GM19324 (cell line): ENCODE results near the gene EIF3M.

ENCODE experiments used
- ATAC-seq: cut with Tn5 transposase; IDR thresholded peaks from one replicate; pipeline ENCODE4 v1.9.1; 2021; ENCODE audit warnings: mild to moderate bottlenecking, moderate library complexity; ENCODE audit not compliant: unreplicated experiment, low FRiP score

The EIF3M gene

DNA sequence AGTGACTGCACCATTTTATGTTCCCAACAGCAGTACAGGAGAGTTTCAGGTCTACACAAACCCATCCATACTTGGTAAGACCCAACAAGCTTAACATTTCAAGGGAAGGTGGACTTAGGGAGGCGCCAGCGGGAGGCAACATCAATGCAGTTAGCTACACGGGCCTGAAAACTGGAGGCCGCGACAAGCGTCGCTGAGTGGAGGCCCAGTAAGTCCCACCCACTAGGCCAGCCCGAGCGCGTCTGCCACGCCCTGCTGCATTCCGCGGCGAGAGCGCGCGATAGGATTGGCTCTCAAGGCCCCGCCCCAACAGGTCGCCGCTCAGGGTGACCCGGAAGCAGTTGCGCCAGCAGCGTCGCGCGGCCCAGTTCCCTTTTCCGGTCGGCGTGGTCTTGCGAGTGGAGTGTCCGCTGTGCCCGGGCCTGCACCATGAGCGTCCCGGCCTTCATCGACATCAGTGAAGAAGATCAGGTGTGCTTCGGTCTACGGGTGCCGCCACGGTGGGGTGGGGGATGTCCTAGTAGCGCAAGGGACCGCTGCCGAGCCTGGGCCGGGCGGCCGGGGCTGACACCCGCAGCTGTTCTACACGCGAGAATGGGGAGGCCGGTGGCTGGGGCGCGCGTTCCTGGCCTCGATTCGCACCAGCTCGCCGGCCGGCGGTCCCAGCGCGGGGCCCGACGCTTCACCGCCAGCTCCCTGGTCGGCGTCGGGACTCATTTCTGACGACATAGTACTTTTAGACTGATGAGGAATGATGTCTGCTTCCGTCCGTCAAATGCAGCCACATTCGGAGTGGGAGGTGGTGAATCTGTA is at the start of gene EIF3M:
Gene EIF3M (plus strand): TSS at position 373 of the 813 bp plus-strand sequence. CDS start 57 bp downstream, at position 430.
- ATAC-seq, result peak; percentile 99

GRCh38 chr11:32538804-32539203 is 44.8 kb upstream of the EIF3M start:
- no peak for ATAC-seq

DNA sequence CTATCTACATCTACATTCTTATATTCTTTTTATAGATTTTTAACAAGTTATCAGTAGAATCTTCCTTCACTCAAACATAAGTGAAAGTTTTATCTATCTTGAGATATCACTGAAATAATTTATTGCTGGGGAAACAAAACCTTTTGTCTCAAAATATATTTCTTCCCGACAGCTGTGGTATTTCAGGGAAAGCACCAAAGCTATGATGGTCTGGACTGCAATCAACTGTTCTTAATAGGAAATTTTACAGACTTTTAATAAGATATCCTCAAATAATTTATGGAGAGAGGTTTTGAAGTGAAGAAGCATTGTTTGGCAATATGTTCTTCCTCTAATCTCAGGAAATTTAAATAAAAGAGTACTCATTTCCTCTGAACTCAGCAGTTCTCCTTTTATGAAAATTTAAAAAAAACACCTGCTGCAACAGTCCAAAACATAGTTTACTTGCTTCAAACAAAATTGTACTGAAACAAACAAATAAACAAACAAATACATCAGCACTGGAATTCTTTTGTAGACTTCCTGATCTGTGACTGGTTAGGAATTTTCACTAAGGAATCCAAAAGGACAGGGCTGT is 33.9 kb upstream of the EIF3M start:
- ATAC-seq, result no peak

- ATAC-seq, result no peak
These were observed 33.4 kb upstream of the EIF3M start for GRCh38 chr11:32550207-32550606.

- no peak for ATAC-seq
These were observed 28.5 kb upstream of the EIF3M start for GRCh38 chr11:32555091-32555490.

DNA sequence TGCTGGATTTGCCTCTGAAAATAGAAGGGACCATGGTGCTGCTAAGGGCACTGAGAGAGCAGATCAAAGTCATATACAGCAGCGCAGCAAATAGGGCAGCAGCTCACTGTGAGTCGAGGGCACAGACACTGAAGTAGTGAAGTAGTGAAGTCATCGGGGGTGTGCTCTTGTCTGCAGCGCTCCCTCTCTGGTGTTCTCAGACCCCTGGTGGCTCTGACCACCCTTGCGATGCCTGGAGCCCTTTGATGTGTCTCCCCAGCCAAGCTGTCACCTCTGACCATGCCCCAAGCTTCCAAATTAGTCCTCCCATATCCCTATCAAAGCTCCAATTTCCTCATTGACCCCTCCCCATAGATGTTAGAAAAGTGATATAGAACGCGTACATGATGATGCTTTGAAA is 27.7 kb upstream of the EIF3M start:
- no peak for ATAC-seq

GRCh38 chr11:32561835-32562234 is 21.8 kb upstream of the EIF3M start:
- no peak for ATAC-seq

GRCh38 chr11:32562839-32563599 is 20.6 kb upstream of the EIF3M start:
- ATAC-seq, result no peak

DNA sequence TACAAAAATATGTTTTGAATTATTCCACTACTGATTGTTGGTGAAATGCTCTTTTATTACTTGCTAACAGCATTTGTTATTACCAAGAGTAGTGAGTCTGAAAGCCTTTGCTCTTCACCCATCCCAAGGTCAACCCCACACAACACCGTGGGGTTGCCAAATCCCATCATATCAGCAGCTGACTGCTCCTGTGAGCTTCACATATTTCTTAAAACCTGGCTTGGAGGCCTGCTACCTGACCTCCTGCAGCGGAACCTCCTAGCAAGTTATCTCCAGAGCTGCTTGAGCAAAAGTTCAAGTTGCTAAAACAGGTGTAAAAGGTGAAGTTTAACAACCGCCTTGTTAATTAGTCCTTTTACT is 20.1 kb upstream of the EIF3M start:
- no peak for ATAC-seq

DNA sequence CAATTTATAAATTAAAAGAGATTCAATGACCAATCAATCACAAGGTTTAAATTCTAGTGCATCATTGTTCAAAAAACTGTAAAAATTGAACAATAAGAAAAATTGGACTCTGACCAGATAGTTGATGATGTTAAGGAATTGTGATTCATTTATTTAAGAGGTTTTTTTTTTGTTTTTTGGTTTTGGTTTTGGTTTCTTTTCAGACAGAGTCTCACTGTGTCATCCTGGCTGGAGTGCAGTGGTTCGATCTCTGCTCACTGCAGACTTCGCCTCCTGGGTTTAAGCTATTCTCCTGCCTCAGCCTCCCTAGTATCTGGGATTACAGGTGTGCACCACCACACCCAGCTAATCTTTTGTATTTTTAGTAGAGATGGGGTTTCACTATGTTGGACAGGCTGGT is 17.1 kb upstream of the EIF3M start:
- no peak for ATAC-seq

- no peak for ATAC-seq
These were observed 16.5 kb upstream of the EIF3M start for GRCh38 chr11:32567154-32567553.

DNA sequence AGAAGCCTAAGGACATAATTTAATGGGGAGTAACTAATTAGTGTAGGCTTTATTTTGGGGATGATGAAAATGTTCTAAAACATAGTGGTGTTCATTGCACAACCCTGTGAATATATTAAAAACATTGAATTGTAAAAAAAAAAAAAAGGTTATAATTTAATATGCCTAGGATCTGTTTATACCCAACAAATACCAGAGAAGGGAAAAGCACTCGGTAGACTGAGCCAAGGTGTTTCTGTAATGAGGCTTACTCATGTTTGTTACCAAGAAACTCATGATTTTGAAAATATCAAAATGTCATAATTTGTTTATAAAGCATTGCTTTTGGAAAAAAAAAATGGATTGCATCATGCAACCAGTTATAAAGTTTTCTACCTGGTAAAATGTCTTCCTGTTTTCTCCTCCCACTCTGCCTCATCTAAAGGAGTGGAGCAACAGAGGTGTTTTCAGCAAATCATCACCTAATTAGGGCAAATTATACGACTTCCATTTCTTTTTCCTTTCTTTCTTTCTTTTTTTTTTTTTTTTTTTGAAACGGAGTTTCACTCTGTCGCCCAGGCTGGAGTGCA is 14.2 kb upstream of the EIF3M start:
- no peak for ATAC-seq

DNA sequence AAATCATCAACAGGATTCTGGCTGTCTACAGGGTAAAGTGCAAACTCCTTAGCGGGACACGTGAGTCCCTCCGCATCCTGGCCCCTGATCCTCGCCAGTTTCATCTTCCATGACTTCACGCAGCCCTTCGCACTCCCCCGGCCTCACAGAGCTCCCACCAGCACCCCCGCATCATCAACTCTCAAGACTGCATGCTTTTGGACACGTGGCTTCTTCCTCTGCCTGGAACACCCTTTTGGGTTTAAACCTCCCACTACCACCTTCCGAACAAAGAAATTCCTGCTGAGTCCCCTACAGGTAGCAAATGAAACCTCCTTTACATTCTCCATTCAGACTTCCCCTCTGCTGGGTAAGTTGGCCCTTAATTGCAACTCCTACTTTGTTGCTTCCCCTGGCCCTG is 12.6 kb upstream of the EIF3M start:
- ATAC-seq, result no peak

DNA sequence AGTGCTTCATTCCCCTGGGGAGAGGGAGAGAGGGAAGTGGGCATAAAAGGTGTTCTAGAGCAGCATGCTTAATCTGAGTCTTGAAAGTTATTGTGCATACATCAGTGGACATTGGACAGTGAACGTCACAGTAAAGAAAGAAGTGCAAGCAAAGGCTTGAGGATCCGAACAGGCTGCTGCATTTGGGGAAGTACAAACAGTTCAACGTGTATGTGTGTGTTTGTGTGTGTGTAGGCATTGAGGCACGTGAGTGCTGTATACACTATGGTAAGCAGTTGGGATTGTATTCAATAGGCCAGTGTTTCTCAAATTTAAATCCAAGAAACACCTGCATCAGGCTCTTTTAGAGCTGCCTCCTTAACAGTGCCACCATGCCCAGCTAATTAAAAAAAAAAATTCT is 10.4 kb upstream of the EIF3M start:
- no peak for ATAC-seq

- no peak for ATAC-seq
These were observed 9.2 kb upstream of the EIF3M start for GRCh38 chr11:32574421-32574820.

GRCh38 chr11:32575070-32575469 is 8.6 kb upstream of the EIF3M start:
- no peak for ATAC-seq

GRCh38 chr11:32576456-32576855 is 7.2 kb upstream of the EIF3M start:
- no peak for ATAC-seq

DNA sequence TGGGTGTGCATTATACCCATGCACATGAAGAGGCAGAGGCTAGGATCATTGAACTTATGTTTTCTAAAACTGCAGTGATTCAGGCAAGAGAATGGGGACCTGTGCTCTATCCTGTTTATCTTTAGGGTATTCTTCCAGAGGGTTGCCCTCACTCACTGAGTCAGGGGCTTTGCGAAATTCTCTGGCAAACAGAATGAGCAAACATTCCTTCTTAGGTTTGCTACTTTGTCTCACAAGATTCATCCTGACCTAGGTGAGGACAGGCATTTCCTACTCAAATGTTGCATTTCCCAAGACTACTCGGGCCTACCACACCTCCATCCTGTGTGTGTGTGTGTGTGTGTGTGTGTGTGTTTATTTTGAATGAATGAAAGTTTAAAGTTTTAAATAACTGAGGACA is 2.7 kb upstream of the EIF3M start:
- no peak for ATAC-seq

GRCh38 chr11:32581556-32581955 is 2.1 kb upstream of the EIF3M start:
- ATAC-seq, result no peak

GRCh38 chr11:32584921-32585320 is 1.3 kb downstream of the EIF3M start:
- no peak for ATAC-seq

DNA sequence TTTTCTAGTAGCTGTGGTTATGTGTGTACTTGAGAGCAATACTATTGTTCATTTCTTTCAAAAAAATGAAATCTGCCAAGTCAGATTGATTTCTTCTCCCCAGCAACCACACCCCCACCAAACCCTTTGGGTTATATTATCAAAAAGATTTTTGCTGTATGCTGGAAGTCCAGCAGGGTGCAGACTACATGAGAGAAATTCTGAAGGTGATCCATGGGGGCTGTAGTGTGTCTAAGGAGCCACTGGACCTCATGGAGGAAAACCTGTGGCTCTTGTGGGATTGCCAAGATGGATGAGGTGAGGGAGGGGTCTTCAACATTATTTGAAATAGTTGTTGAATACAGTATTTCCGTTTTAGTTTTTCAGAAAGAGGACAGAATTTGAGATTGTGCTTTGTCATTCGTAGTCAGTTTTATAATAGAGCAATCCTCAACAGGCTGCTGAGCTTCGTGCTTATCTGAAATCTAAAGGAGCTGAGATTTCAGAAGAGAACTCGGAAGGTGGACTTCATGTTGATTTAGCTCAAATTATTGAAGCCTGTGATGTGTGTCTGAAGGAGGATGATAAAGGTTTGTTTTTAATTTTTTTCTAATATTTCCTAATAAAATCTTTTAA is 3.1 kb downstream of the EIF3M start:
- no peak for ATAC-seq
